ENCODE measurements around the gene TCF25. TPM values are rescaled to one million over a fixed set of nuclear protein-coding genes. Genes with fewer than 3 reads are reported as not detected.

Gene TCF25
- total RNA-seq, 1 experiment from 2014 or later, result 345 TPM

- Histone ChIP-seq H3K4me2 (ENCODE audit: low read length) (no peak overlapping the region), H3K36me3 (ENCODE audit: control insufficient read depth in 1 of 2, insufficient read depth in 2 of 2, low read length in 2 of 2) (peaks cover 51 to 62% of the 10 kb centered on the region in 2 experiments), H2AFZ (ENCODE audit: low read depth, low read length, poor library complexity, severe bottlenecking) (no peak overlapping the region), H3K79me2 (ENCODE audit: insufficient read depth, low read length) (peaks cover 63% of the 10 kb centered on the region), H4K20me1 (ENCODE audit: insufficient read depth) (no peaks in the 10 kb centered on the region), H3K4me1 (ENCODE audit: control insufficient read depth in 1 of 2, insufficient read depth in 2 of 2, low read length in 2 of 2) (no peaks in the 10 kb centered on the region), H3K27me3 (ENCODE audit: insufficient read depth, low read length) (no peaks in the 10 kb centered on the region), H3K9me2 (ENCODE audit: insufficient read depth) (no peaks in the 10 kb centered on the region), H3K27ac (ENCODE audit: low read depth, low read length) (no peak overlapping the region), H3K4me3 (replicated peaks in 1 of 2; ENCODE audit: low read depth in 1 of 2, low read length in 2 of 2) (no peak overlapping the region), H3K9me3 (ENCODE audit: control insufficient read depth in 1 of 2, insufficient read depth in 1 of 2, low read depth in 1 of 2, low read length in 2 of 2) (no peaks in the 10 kb centered on the region), H3K9ac (ENCODE audit: low read length) (no peak overlapping the region)
- RAD21 ChIA-PET (ENCODE audit: low non-redundant PET in 1 of 2, low total read pairs in 2 of 2, uncharacterized antibody in 2 of 2, unreplicated experiment in 2 of 2), result no interaction called here
- intact Hi-C loops (cut with micrococcal nuclease), result no loop called here
- TF ChIP-seq POLR2AphosphoS5 (IDR thresholded peaks at IDR 0.05; ENCODE audit: low read depth, low read length) (no peak), SRF (IDR thresholded peaks at IDR 0.05; ENCODE audit: low read depth) (no peak)
- no peak for ATAC-seq
- DNase-seq (ENCODE audit: low read depth, low spot score), result no peak
- CTCF ChIA-PET, result no interaction called here
- no TSS peak for BruUV-seq (replicated peaks)
- POLR2A ChIA-PET, result no interaction called here
Measured at GRCh38 chr16:89883346-89884040, 10.1 kb downstream of the TCF25 start.

- Histone ChIP-seq H4K20me1 (ENCODE audit: insufficient read depth) (no peaks in the 10 kb centered on the region), H3K27me3 (ENCODE audit: insufficient read depth, low read length) (no peaks in the 10 kb centered on the region), H3K4me1 (ENCODE audit: control insufficient read depth in 1 of 2, insufficient read depth in 2 of 2, low read length in 2 of 2) (no peaks in the 10 kb centered on the region), H3K27ac (ENCODE audit: low read depth, low read length) (no peak overlapping the region; the same call in 1 of the 2 replicates), H3K9me3 (ENCODE audit: control insufficient read depth in 1 of 2, insufficient read depth in 1 of 2, low read depth in 1 of 2, low read length in 2 of 2) (no peaks in the 10 kb centered on the region), H3K4me3 (replicated peaks in 1 of 2; ENCODE audit: low read depth in 1 of 2, low read length in 2 of 2) (no peak overlapping the region), H3K9me2 (ENCODE audit: insufficient read depth) (no peaks in the 10 kb centered on the region), H2AFZ (ENCODE audit: low read depth, low read length, poor library complexity, severe bottlenecking) (no peak overlapping the region), H3K79me2 (ENCODE audit: insufficient read depth, low read length) (peaks cover 58% of the 10 kb centered on the region), H3K4me2 (ENCODE audit: low read length) (no peak overlapping the region), H3K9ac (ENCODE audit: low read length) (no peak overlapping the region), H3K36me3 (ENCODE audit: control insufficient read depth in 1 of 2, insufficient read depth in 2 of 2, low read length in 2 of 2) (peaks cover 50 to 60% of the 10 kb centered on the region in 2 experiments)
- ChIA-PET POLR2A (no interaction called here), CTCF (no interaction called here), RAD21 (ENCODE audit: low non-redundant PET in 1 of 2, low total read pairs in 2 of 2, uncharacterized antibody in 2 of 2, unreplicated experiment in 2 of 2) (no interaction called here)
- BruUV-seq (replicated peaks), result TSS peak; percentile 3
- intact Hi-C loops (cut with micrococcal nuclease), result no loop called here
- no peak for TF ChIP-seq POLR2AphosphoS5 (IDR thresholded peaks at IDR 0.05; ENCODE audit: low read depth, low read length)
- no peak for TF ChIP-seq SRF (IDR thresholded peaks at IDR 0.05; ENCODE audit: low read depth)
- TF ChIP-seq ELF1 (IDR thresholded peaks at IDR 0.05; ENCODE audit: borderline replicate concordance, low read depth), result no peak
- no peak for TF ChIP-seq SIN3A (IDR thresholded peaks at IDR 0.05; ENCODE audit: low read depth)
- TF ChIP-seq JUND (IDR thresholded peaks at IDR 0.05), result no peak
- no peak for TF ChIP-seq YY1 (IDR thresholded peaks at IDR 0.05; ENCODE audit: extremely low read depth, insufficient replicate concordance, low read depth, low read length)
- TF ChIP-seq REST (IDR thresholded peaks at IDR 0.05; ENCODE audit: low read depth), result no peak
- no peak for TF ChIP-seq ZNF274 (IDR thresholded peaks at IDR 0.05; ENCODE audit: low read depth, low read length)
- TF ChIP-seq, protein P1, sequence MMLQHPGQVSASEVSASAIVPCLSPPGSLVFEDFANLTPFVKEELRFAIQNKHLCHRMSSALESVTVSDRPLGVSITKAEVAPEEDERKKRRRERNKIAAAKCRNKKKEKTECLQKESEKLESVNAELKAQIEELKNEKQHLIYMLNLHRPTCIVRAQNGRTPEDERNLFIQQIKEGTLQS (IDR thresholded peaks at IDR 0.05), result no peak
- TF ChIP-seq POLR2A (IDR thresholded peaks at IDR 0.05; ENCODE audit: borderline replicate concordance, extremely low read depth, insufficient read depth, insufficient read length), result no peak
- TF ChIP-seq CTCF (IDR thresholded peaks at IDR 0.05 in 2 of 3, conservative IDR thresholded peaks at IDR 0.05 in 1 of 3; ENCODE audit: borderline replicate concordance in 1 of 3, insufficient read depth in 1 of 3, low read depth in 2 of 3, low read length in 2 of 3), result no peak
- DNase-seq (ENCODE audit: low read depth, low spot score) (no peak), ATAC-seq (0 out of 2 replicates have a peak, but pooled peaks have one; percentile 31)
Measured at GRCh38 chr16:89884041-89884421, 10.6 kb downstream of the TCF25 start.

Measured in HCT116 (cell line).